22Rv1 (cell line): ENCODE measurements around the gene ACTL7B.

Experiments used
- ZFX ChIP-seq: fragments of 450-650 bp; IDR thresholded peaks from 2 replicates; pipeline ENCODE4 v1.6.1; 2017; ENCODE audit warnings: antibody characterized with exemption, borderline replicate concordance
- TF ChIP-seq, protein P1 (sequence below): fragments of 450-650 bp; IDR thresholded peaks from 2 replicates; pipeline ENCODE4 v1.5.1; 2017; ENCODE audit warnings: mild to moderate bottlenecking

- TF ChIP-seq, protein P1, sequence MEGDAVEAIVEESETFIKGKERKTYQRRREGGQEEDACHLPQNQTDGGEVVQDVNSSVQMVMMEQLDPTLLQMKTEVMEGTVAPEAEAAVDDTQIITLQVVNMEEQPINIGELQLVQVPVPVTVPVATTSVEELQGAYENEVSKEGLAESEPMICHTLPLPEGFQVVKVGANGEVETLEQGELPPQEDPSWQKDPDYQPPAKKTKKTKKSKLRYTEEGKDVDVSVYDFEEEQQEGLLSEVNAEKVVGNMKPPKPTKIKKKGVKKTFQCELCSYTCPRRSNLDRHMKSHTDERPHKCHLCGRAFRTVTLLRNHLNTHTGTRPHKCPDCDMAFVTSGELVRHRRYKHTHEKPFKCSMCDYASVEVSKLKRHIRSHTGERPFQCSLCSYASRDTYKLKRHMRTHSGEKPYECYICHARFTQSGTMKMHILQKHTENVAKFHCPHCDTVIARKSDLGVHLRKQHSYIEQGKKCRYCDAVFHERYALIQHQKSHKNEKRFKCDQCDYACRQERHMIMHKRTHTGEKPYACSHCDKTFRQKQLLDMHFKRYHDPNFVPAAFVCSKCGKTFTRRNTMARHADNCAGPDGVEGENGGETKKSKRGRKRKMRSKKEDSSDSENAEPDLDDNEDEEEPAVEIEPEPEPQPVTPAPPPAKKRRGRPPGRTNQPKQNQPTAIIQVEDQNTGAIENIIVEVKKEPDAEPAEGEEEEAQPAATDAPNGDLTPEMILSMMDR: no peak
- TF ChIP-seq ZFX: no peak
Measured at GRCh38 chr9:108883085-108883484, 27.3 kb upstream of the ACTL7B start.
